KMS-11 (cell line): Measurements from ENCODE around the gene GAGE13.
"Not testable (repeated sequence)": the region's sequence is repeated elsewhere in the genome, so short reads cannot be mapped to it uniquely, and the experiment has no call there.

Source experiments
- H2AFZ ChIP-seq: fragments of 200-600 bp; sonication (generic); 2 replicates; pipeline ENCODE4 v1.6.1; 2016; ENCODE audit warnings: antibody characterized with exemption, mixed run types, low read depth
- H3K27ac ChIP-seq: fragments of 200-600 bp; sonication (generic); 2 replicates; pipeline ENCODE4 v1.6.1; 2016; ENCODE audit warnings: mild to moderate bottlenecking, mixed run types
- H3K27me3 ChIP-seq: fragments of 200-600 bp; sonication (generic); 2 replicates; pipeline ENCODE4 v1.6.1; 2017; ENCODE audit warnings: mild to moderate bottlenecking, low read depth, mixed run types, moderate library complexity; ENCODE audit not compliant: insufficient read depth
- H3K36me3 ChIP-seq: fragments of 200-600 bp; sonication (generic); 2 replicates; pipeline ENCODE4 v1.6.1; 2017; ENCODE audit warnings: mild to moderate bottlenecking, mixed run types; ENCODE audit not compliant: insufficient read depth
- H3K4me1 ChIP-seq: fragments of 200-600 bp; sonication (generic); 2 replicates; pipeline ENCODE4 v1.6.1; 2016; ENCODE audit warnings: mild to moderate bottlenecking, low read depth, mixed run types; ENCODE audit not compliant: poor library complexity, severe bottlenecking
- H3K4me2 ChIP-seq: fragments of 200-600 bp; sonication (generic); 2 replicates; pipeline ENCODE4 v1.7.0; 2016; ENCODE audit warnings: mild to moderate bottlenecking, mixed run types
- H3K4me3 ChIP-seq: fragments of 200-600 bp; sonication (generic); IDR thresholded peaks from 2 replicates; pipeline ENCODE4 v1.6.1; 2017; ENCODE audit warnings: low read depth, low read length, mixed read lengths; ENCODE audit not compliant: insufficient read depth
- H3K79me2 ChIP-seq: fragments of 200-600 bp; sonication (generic); 2 replicates; pipeline ENCODE4 v1.6.1; 2016; ENCODE audit warnings: low read depth, mixed run types; ENCODE audit not compliant: insufficient read depth
- H3K9ac ChIP-seq: fragments of 200-600 bp; sonication (generic); 2 replicates; pipeline ENCODE4 v1.6.1; 2016; ENCODE audit warnings: mild to moderate bottlenecking, mixed run types
- H4K20me1 ChIP-seq: fragments of 200-600 bp; sonication (generic); 2 replicates; pipeline ENCODE4 v1.6.1; 2016; ENCODE audit warnings: mild to moderate bottlenecking, mixed run types; ENCODE audit not compliant: insufficient read depth
- CTCF ChIP-seq: fragments of 200-600 bp; sonication (generic); conservative IDR thresholded peaks from 2 replicates; pipeline ENCODE4 v1.6.1; 2017; ENCODE audit warnings: low read depth, mild to moderate bottlenecking, antibody characterized with exemption, low read length, moderate library complexity, mixed read lengths

GAGE13 gene

DNA sequence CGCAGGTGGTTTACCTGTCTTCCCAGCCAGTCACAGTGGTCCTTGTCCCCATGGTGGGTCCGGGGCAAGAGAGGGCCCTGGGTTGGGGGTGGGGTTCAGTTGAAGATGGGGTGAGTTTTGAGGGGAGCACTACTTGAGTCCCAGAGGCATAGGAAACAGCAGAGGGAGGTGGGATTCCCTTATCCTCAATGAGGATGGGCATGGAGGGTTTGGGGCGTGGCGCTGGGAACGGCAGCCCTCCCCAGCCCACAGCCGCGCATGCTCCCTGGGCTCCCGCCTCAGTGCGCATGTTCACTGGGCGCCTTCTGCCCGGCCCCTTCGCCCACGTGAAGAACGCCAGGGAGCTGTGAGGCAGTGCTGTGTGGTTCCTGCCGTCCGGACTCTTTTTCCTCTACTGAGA lies at the start of gene GAGE13:
Gene GAGE13, plus strand, starts transcription at position 301 of the 400 bp plus-strand sequence. CDS start 1,156 bp downstream, outside the sequence.
- H3K27me3 ChIP-seq, H3K9ac ChIP-seq, H3K27ac ChIP-seq, H3K79me2 ChIP-seq, H2AFZ ChIP-seq, H3K4me3 ChIP-seq, H3K4me2 ChIP-seq, H3K36me3 ChIP-seq, H3K4me1 ChIP-seq, H4K20me1 ChIP-seq: not testable (repeated sequence)

DNA sequence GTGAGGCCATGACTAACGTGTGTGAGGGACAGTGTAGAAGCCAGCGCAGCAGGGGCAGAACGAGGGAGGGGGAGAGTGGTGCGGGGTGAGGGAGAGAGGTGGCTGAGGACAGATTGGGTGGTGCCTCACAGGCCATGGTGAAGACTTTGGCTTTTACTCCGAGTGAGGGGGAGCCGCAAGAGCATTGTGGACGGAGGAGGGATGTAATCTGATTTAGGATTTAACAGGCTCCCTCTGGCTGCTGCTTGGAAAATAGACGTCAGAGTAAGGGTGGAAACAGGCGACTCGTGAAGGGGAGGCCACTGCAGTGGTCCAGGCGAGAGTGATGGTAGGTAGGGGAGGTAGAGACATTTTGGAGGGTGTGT lies 48.8 kb upstream of the GAGE13 start:
- H2AFZ ChIP-seq, result no peak overlapping the region
- no peak overlapping the region for H3K4me2 ChIP-seq
- H3K27me3 ChIP-seq, result no peaks in the 10 kb centered on the region
- H3K4me1 ChIP-seq, result no peaks in the 10 kb centered on the region
- no peak overlapping the region for H3K9ac ChIP-seq
- H3K27ac ChIP-seq, result no peak overlapping the region
- H3K79me2 ChIP-seq, result no peaks in the 10 kb centered on the region
- no peak overlapping the region for H3K4me3 ChIP-seq
- H4K20me1 ChIP-seq, result no peaks in the 10 kb centered on the region
- no peak for TF ChIP-seq CTCF
- no peaks in the 10 kb centered on the region for H3K36me3 ChIP-seq

- H3K4me1 ChIP-seq, result no peaks in the 10 kb centered on the region
- H3K9ac ChIP-seq, result no peak overlapping the region
- H3K4me2 ChIP-seq, result no peak overlapping the region
- H3K4me3 ChIP-seq, result no peak overlapping the region
- no peaks in the 10 kb centered on the region for H4K20me1 ChIP-seq
- no peak for TF ChIP-seq CTCF
- no peaks in the 10 kb centered on the region for H3K27me3 ChIP-seq
- H2AFZ ChIP-seq, result no peak overlapping the region
- H3K79me2 ChIP-seq, result no peaks in the 10 kb centered on the region
- H3K27ac ChIP-seq, result no peak overlapping the region
- no peaks in the 10 kb centered on the region for H3K36me3 ChIP-seq
Measured at GRCh38 chrX:49284212-49284611, 47.2 kb upstream of the GAGE13 start.

DNA sequence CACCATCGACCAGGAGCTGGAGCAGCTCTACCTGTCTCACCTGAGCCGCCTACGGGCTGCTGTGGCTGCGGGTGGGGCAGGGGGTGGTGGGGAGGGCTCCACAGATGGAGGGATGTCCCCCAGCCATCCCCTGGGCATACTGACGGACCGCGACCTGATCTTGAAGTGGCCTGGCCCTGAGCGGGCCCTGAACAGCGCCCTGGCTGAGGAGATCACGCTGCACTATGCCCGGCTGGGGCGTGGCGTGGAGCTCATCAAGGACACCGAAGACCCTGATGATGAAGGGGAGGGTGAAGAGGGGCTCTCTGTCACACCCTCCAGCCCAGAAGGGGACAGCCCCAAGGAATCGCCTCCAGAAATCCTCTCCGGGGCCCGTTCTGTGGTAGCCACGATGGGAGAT lies 45.2 kb upstream of the GAGE13 start:
- no peak for TF ChIP-seq CTCF
- Histone ChIP-seq H3K27me3 (no peaks in the 10 kb centered on the region), H4K20me1 (no peaks in the 10 kb centered on the region), H3K4me3 (no peak overlapping the region), H3K4me2 (no peak overlapping the region), H3K4me1 (no peaks in the 10 kb centered on the region), H3K9ac (no peak overlapping the region), H3K36me3 (no peaks in the 10 kb centered on the region), H3K27ac (no peak overlapping the region), H3K79me2 (no peaks in the 10 kb centered on the region), H2AFZ (no peak overlapping the region)

DNA sequence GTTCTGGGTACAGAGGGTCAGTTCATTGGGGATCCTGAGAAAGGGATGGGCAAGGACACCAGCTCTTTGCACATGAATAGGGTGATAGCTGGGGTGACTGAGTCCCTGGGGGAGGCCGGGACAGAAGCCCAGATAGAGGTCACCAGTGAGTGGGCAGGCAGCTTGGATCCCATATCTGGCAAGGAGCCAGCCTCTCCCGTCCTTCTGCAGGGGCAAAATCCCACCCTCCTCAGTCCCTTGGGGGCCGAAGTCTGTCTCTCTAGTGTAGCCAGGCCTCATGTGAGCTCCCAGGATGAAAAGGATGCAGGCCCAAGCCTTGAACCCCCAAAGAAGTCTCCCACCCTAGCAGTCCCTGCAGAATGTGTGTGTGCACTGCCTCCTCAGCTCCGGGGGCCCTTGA lies 44.8 kb upstream of the GAGE13 start:
- Histone ChIP-seq H2AFZ (no peak overlapping the region), H3K27ac (no peak overlapping the region), H3K4me2 (no peak overlapping the region), H4K20me1 (no peaks in the 10 kb centered on the region), H3K9ac (no peak overlapping the region), H3K4me3 (no peak overlapping the region), H3K36me3 (no peaks in the 10 kb centered on the region), H3K4me1 (no peaks in the 10 kb centered on the region), H3K27me3 (no peaks in the 10 kb centered on the region), H3K79me2 (no peaks in the 10 kb centered on the region)
- TF ChIP-seq CTCF, result no peak
